Spleen (tissue), 7 donors: ENCODE results near the gene RFXAP.

ENCODE experiments used
- CTCF ChIP-seq, 11 experiments: fragments of 200-600 bp in 7 of 11; fragments of 450-650 bp in 4 of 11; sonication (generic) in 4 of 11; IDR thresholded peaks in 8 of 11; conservative IDR thresholded peaks in 3 of 11; 1 replicate in 7 of 11; 2 replicates in 4 of 11; pipeline versions ENCODE4 v1.4.0 to v1.8.0; 2016 to 2021; ENCODE audit warnings: antibody characterized with exemption in 11 of 11, inconsistent platforms in 4 of 11, mild to moderate bottlenecking in 1 of 11
- POLR2A ChIP-seq, 3 donors: fragments of 450-650 bp; IDR thresholded peaks; one replicate each; pipeline ENCODE4 v1.5.1; 2017; ENCODE audit warnings: antibody characterized with exemption in 3 of 3, mild to moderate bottlenecking in 1 of 3
- POLR2AphosphoS5 ChIP-seq, 3 donors: sonication (generic); formaldehyde crosslinking; IDR thresholded peaks; one replicate each; pipeline ENCODE4 v1.5.1; 2017; ENCODE audit warnings: antibody characterized with exemption in 3 of 3
- donor health status: DM: no; HTN: no; CAD: no; lungs with moderate emphysema.
- donor health status: DM: no; HTN: no; CAD: no.
- donor health status: DM: no; HTN: no; CAD: no.

- TF ChIP-seq CTCF (IDR thresholded peaks at IDR 0.05 in 8 of 11, conservative IDR thresholded peaks at IDR 0.05 in 3 of 11), result no peak
- TF ChIP-seq POLR2A (IDR thresholded peaks at IDR 0.05), result no peak
- TF ChIP-seq POLR2AphosphoS5 (IDR thresholded peaks at IDR 0.05), result no peak
Observed at GRCh38 chr13:36857253-36857652, 38.2 kb downstream of the RFXAP start.
